Pons (tissue), 1 donor: Measurements from ENCODE around the gene SLC15A5.

Experiments
- DNase-seq: peaks from one replicate; pipeline ENCODE4 v3.0.0-alpha.2; 2016; ENCODE audit warnings: low spot score

SLC15A5 gene

GRCh38 chr12:16174282-16174681 lies 103.2 kb downstream of the SLC15A5 start:
- no peak for DNase-seq

DNA sequence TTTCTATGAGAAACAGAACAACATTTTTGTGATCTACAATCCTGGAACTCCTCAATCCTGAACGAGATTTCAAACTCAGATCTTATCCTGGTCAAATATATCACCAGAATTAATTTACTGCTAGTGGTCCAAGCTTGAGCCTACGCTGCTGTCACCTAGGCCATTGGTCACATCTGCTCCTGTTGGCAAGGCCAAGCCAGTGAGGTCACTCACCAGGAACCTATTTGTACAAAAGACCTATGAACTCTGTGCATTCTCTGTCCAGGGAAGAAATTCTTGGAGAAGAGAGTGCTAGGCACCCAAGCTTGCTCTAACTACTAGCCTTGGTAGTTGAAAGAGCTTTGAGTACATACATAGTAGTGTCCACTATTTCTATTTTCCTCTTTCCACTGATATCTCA lies 106.1 kb downstream of the SLC15A5 start:
- no peak for DNase-seq

- no peak for DNase-seq
These were observed 109.4 kb downstream of the SLC15A5 start for GRCh38 chr12:16168078-16168477.

DNA sequence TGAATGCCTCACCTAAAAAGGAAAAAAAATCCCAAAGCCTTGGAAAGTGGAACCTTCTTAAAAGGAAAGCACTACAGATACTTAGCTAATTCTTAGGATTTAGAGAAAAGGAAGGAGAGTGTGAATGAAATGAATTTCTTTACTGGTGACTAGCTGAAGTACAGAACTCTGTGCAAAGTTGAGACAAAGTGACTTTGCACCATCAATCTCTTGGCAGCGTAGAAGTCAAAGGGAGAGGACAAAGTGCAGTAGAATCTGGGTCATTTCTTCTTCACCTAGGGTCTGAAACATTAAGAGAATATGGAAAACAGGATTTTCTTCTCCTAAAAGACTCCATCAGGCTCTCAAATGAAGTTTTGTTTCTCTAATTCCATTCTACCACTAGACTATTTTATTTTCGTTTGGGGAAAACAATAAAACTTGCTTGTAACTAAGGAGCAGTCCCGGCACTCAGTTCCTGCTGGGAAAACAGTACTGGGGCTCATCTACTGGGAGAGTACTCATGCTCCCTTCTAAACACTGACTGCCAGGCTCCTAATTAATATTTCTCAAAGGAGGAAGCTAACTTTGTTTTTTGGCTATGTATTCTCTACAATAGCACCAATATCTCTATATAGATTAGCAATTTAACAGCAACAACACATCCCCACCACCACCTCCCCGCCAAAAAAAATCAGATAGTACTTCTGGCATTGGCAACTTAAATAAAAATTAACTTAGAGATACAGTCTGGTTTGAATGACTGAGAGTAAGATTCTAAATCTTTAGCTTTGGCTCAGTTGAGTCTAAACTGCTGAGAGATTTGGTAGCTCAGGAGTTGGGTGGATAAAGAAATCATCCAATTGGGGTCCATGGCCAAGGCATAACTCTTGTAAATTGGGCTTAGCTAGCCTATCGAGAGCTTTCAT lies 110.7 kb downstream of the SLC15A5 start:
- peak; percentile 10 for DNase-seq

- DNase-seq: peak; percentile 61
These were observed 112.0 kb downstream of the SLC15A5 start for GRCh38 chr12:16165506-16165905.

DNA sequence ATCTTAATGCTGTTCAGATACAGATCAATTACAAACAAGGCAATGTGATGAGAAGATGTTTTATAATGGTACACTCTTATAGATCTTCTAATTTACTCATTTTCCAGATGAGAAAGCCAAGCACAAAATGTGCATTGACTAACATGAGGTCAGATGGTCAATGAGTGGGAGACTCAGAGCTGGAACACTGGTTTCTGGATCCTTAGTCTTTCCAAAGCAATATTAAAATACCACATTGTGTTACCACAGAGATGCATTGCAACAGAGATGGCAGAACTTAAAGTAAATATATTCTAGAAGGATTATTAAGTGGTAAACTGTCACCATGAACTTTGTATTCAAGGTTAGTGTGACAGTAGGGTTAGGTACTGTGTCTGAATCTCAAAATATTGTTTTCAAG lies 113.6 kb downstream of the SLC15A5 start:
- no peak for DNase-seq

GRCh38 chr12:16163146-16163545 lies 114.3 kb downstream of the SLC15A5 start:
- no peak for DNase-seq

- no peak for DNase-seq
These were observed 117.9 kb downstream of the SLC15A5 start for GRCh38 chr12:16159571-16159970.

- no peak for DNase-seq
These were observed 119.4 kb downstream of the SLC15A5 start for GRCh38 chr12:16158050-16158449.

- no peak for DNase-seq
These were observed 121.5 kb downstream of the SLC15A5 start for GRCh38 chr12:16155938-16156337.

DNA sequence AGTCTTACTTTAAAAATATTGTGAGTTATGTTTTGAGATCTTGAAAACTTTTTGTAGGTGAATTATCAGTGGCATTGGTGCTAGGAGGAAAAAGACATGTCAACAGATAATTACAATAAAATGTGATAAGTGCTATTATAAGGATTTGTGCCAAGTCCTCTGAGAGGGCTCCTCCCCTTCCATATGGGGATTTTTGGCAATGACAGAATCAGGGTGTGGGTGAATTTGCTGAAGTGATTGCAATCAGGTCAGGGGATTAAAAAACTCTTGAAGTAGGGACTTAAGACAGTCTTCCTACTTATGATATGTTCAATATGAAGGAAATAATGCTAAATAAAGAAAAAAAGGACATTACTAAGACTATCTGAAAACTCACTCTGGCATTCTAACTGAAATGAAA lies 122.5 kb downstream of the SLC15A5 start:
- no peak for DNase-seq

DNA sequence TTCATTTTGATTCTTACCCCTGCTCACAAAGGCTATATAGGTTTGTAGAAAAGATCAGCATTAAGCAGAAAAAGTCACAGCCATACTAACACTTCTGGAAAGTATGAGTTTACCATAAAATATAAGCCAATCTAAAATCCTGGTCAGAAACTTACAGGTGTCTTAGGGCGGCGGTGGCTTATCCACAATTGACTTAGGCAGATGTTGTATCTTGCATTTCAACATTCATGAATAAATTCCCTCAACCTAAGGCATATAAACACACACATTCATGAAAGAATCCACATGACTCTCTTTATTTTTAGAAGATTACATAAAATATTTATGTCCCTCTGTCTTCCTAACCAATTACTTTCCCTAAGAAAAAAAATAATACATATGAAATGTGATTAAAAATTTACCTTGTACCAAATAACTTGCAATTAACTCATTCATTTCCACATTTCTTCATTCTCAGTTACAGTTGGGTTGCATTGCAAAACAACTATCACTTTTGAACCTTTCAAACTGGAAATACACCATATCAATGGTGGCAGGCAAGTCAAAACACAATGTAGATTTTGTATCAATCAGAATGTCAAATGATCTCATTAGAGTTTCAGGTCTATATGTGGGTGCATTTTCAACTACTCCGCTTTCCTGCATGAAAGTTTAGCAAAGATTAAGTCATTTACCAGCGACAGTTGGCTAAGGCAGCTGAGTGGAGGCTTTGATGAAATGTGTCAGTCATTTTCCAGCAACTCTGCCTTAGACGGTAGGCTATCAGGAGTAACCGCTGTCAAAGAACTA lies 124.4 kb downstream of the SLC15A5 start:
- DNase-seq: no peak

DNA sequence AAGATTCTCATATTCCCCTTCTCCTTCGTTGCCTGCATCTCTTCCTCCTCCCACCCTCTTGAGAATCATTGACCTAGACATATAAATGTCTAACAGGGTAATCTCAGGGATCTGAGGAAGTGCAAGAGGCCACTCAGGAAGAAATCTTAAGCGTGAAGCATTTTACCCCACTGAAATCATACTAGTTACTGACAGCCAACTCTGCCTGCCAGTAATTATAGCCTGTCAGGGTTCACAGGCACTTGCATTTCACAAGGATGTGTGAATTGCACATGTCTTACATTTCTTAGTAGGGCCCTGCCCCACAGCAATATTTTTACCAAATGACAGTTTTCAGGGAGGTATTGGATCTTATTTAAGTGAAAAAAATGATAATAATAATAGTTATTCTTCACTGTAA lies 127.2 kb downstream of the SLC15A5 start:
- no peak for DNase-seq

GRCh38 chr12:16148938-16149337 lies 128.5 kb downstream of the SLC15A5 start:
- no peak for DNase-seq
